ENCODE results near the gene IFNAR1.

GRCh38 chr21:33395891-33396331 is 71.1 kb downstream of the IFNAR1 start:
- TF ChIP-seq EZH2phosphoT487 (IDR thresholded peaks at IDR 0.05; ENCODE audit: insufficient read depth, low read depth) (no peak), EZH2 (IDR thresholded peaks at IDR 0.05; ENCODE audit: insufficient read depth, poor library complexity, severe bottlenecking) (no peak)
